Lung (tissue), 12 donors: ENCODE measurements around the gene CAP1. TPM values are rescaled to one million over a fixed set of nuclear protein-coding genes. Genes with fewer than 3 reads are reported as not detected.

ENCODE experiments used
- ATAC-seq: fragments of 200-7000 bp; cut with Tn5 transposase; one replicate; pipeline ENCODE4 v1.9.1; 2020; ENCODE audit warnings: moderate number of reproducible peaks; ENCODE audit not compliant: insufficient read depth, low FRiP score
- DNase-seq, 3 donors: peaks; one replicate each; pipeline ENCODE4 v3.0.0-alpha.2; 2013 to 2017
- H3K27ac ChIP-seq, 2 donors: one replicate each; pipeline ENCODE4 v1.5.1; 2013; ENCODE audit warnings: mild to moderate bottlenecking in 2 of 2, moderate library complexity in 2 of 2, control low read depth in 1 of 2, inconsistent platforms in 1 of 2, low read depth in 1 of 2, low read length in 1 of 2
- H3K27me3 ChIP-seq, 3 donors: one replicate each; pipeline ENCODE4 v1.5.1; 2013; ENCODE audit warnings: low read length in 2 of 3; ENCODE audit not compliant: control insufficient read depth in 3 of 3, insufficient read depth in 3 of 3
- H3K36me3 ChIP-seq, 4 donors: one replicate each; pipeline ENCODE4 v1.5.1; 2013; ENCODE audit warnings: low read length in 4 of 4, mild to moderate bottlenecking in 1 of 4, moderate library complexity in 1 of 4; ENCODE audit not compliant: control insufficient read depth in 4 of 4, insufficient read depth in 4 of 4
- H3K4me1 ChIP-seq, 5 donors: one replicate each; pipeline ENCODE4 v1.5.1; 2013; ENCODE audit warnings: low read length in 5 of 5, mild to moderate bottlenecking in 2 of 5, moderate library complexity in 1 of 5; ENCODE audit not compliant: control insufficient read depth in 5 of 5, insufficient read depth in 5 of 5
- H3K4me3 ChIP-seq: one replicate; pipeline ENCODE4 v1.5.1; 2013; ENCODE audit warnings: mild to moderate bottlenecking, control low read depth, moderate library complexity
- H3K9ac ChIP-seq, 2 donors: one replicate each; pipeline ENCODE4 v1.5.1; 2013; ENCODE audit warnings: low read length in 2 of 2, control low read depth in 1 of 2; ENCODE audit not compliant: insufficient read depth in 1 of 2
- H3K9me3 ChIP-seq, 4 donors: one replicate each; pipeline ENCODE4 v1.5.1; 2013; ENCODE audit warnings: low read length in 3 of 4, mild to moderate bottlenecking in 1 of 4, moderate library complexity in 1 of 4; ENCODE audit not compliant: control insufficient read depth in 4 of 4, insufficient read depth in 3 of 4
- CTCF ChIP-seq: IDR thresholded peaks from 2 replicates; pipeline ENCODE4 v1.5.1; 2012; ENCODE audit warnings: mild to moderate bottlenecking; ENCODE audit errors: control extremely low read depth, extremely low read depth
- WGBS, 2 donors: extraction: QIAGEN DNeasy Blood & Tissue Kit; methylation state at CpG; one replicate each; pipeline ENCODE4 v1.1.7; 2013; 5-methylcytosine and 5-hydroxymethylcytosine counted together
- polyA plus RNA-seq, 2 donors: library from polyadenylated mRNA; stranded (reverse); fragments of 200-250 nt; gene quantifications; one replicate each; pipeline ENCODE4 v1.2.1, GENCODE V29; 2013
- total RNA-seq, 2 donors: library from RNA; depleted of rRNA in 1 of 2; stranded (reverse); fragments of >200 nt in 1 of 2; gene quantifications; one replicate each; pipeline ENCODE4 v1.2.1, GENCODE V29; 2014 to 2021
- donor health status: control.
- donor health status: control.
- donor health status: Bipolar disorder and iron deficiency.
- donor health status: healthy.
- donor health status: DM: yes; HTN: yes; CAD: no.

Gene CAP1
- total and polyA plus RNA-seq, 4 donors, result 109 to 454 (median 285) TPM

GRCh38 chr1:40045766-40046165 is 5.2 kb downstream of the CAP1 start:
- DNase-seq, result no peak
- no peak for ATAC-seq
- no peak for TF ChIP-seq CTCF
- Histone ChIP-seq H3K4me3 (no peak overlapping the region), H3K9ac (no peak overlapping the region), H3K36me3 (peaks cover 3 to 7% (median 5%) of the 10 kb centered on the region in 4 donors), H3K4me1 (peaks cover 0 to 36% (median 9%) of the 10 kb centered on the region in 5 donors), H3K27ac (no peak overlapping the region), H3K27me3 (no peaks in the 10 kb centered on the region), H3K9me3 (no peaks in the 10 kb centered on the region)
- 93 to 94% methylated on average over 3 of the region's 3 CpGs for WGBS, 2 donors

GRCh38 chr1:40047276-40047675 is 6.7 kb downstream of the CAP1 start:
- DNase-seq (no peak), ATAC-seq (no peak)
- Histone ChIP-seq H3K9me3 (no peaks in the 10 kb centered on the region), H3K4me3 (no peak overlapping the region), H3K9ac (no peak overlapping the region), H3K27ac (peak overlapping the region in 1 of 2 donors; percentile 40), H3K4me1 (peaks cover 0 to 26% (median under 1%) of the 10 kb centered on the region in 5 donors), H3K27me3 (no peaks in the 10 kb centered on the region), H3K36me3 (peaks cover 3 to 5% (median 4%) of the 10 kb centered on the region in 4 donors)
- 81% methylated on average over 2 of the region's 2 CpGs for WGBS, 2 donors
- no peak for TF ChIP-seq CTCF

GRCh38 chr1:40047769-40048168 is 7.2 kb downstream of the CAP1 start:
- WGBS, 2 donors, result 90 to 91% methylated on average over 5 of the region's 5 CpGs
- Histone ChIP-seq H3K36me3 (peaks cover 3 to 6% (median 4%) of the 10 kb centered on the region in 4 donors), H3K4me3 (no peak overlapping the region), H3K4me1 (peaks cover 0 to 21% (median 0%) of the 10 kb centered on the region in 5 donors), H3K9me3 (no peaks in the 10 kb centered on the region), H3K27ac (peak overlapping the region in 1 of 2 donors; percentile 40), H3K27me3 (no peaks in the 10 kb centered on the region), H3K9ac (no peak overlapping the region)
- DNase-seq (no peak), ATAC-seq (no peak)
- no peak for TF ChIP-seq CTCF

- 45 to 50% methylated on average over 2 of the region's 2 CpGs for WGBS, 2 donors
- Histone ChIP-seq H3K9me3 (no peaks in the 10 kb centered on the region), H3K4me1 (peaks cover 0 to 24% (median 0%) of the 10 kb centered on the region in 5 donors), H3K27me3 (no peaks in the 10 kb centered on the region), H3K9ac (no peak overlapping the region), H3K4me3 (no peak overlapping the region), H3K36me3 (peaks cover 0 to 6% (median 4%) of the 10 kb centered on the region in 4 donors), H3K27ac (no peak overlapping the region)
- DNase-seq (no peak), ATAC-seq (no peak)
- no peak for TF ChIP-seq CTCF
These were observed 9.2 kb downstream of the CAP1 start for GRCh38 chr1:40049725-40050124.
